GM12878 (cell line): ENCODE measurements around the gene DNASE1L1. TPM values are rescaled to one million over a fixed set of nuclear protein-coding genes. Genes with fewer than 3 reads are reported as not detected.

Source experiments
- ATAC-seq: fragments of 200-7000 bp; cut with Tn5 transposase; 3 replicates; pipeline ENCODE4 v1.9.1; 2020; ENCODE audit warnings: mild to moderate bottlenecking, moderate library complexity
- BruUV-seq: library from RNA; stranded (reverse); fragments of 400-500 nt; replicated peaks from 2 replicates; lab custom pipeline; 2021; lab: Mats Ljungman, UMichigan
- CTCF ChIA-PET: fragments of 300-600 bp; sonication (Branson Sonifier 250); formaldehyde crosslinking; extraction: SDS; loops from one replicate; lab custom pipeline; 2021; ENCODE audit warnings: inconsistent platforms; lab: Yijun Ruan, JAX
- POLR2A ChIA-PET: fragments of 350-600 bp; formaldehyde crosslinking; extraction: SDS; loops from one replicate; lab custom pipeline; 2021; ENCODE audit warnings: inconsistent platforms; lab: Charles Lee
- RAD21 ChIA-PET: fragments of 300-600 bp; sonication (Branson Sonifier 250); formaldehyde crosslinking; loops from one replicate; lab custom pipeline; 2023; ENCODE audit warnings: antibody characterized with exemption; ENCODE audit not compliant: unreplicated experiment; lab: Charles Lee
- SMC1A ChIA-PET: fragments of 300-600 bp; sonication (Branson Sonifier 250); formaldehyde crosslinking; loops from one replicate; lab custom pipeline; 2023; ENCODE audit not compliant: unreplicated experiment, uncharacterized antibody; lab: Charles Lee
- DNase-seq: peaks from one replicate; pipeline ENCODE4 v3.0.0-alpha.2; 2011; ENCODE audit warnings: low read depth, low spot score
- FAIRE-seq: peaks from 3 replicates; lab custom pipeline; 2011; peaks lifted over from hg19 to GRCh38; lab: Jason Lieb, UNC
- H2AFZ ChIP-seq: 2 replicates; pipeline ENCODE4 v1.6.0; 2011; ENCODE audit warnings: low read depth, low read length, control low read depth; ENCODE audit not compliant: control insufficient read depth
- H3K27ac ChIP-seq: 2 replicates; pipeline ENCODE4 v1.5.1; 2011; ENCODE audit warnings: control low read depth; ENCODE audit not compliant: control insufficient read depth, insufficient read depth
- H3K27me3 ChIP-seq, 2 experiments: replicated peaks in 1 of 2; 2 replicates each; pipeline versions ENCODE4 v1.6.0 to v1.6.1; 2011; ENCODE audit warnings: low read length in 1 of 2; ENCODE audit not compliant: control insufficient read depth in 2 of 2, insufficient read depth in 2 of 2
- H3K36me3 ChIP-seq, 2 experiments: 2 replicates each; pipeline ENCODE4 v1.5.1; 2011; ENCODE audit warnings: low read length in 1 of 2; ENCODE audit not compliant: control insufficient read depth in 2 of 2, insufficient read depth in 2 of 2
- H3K4me1 ChIP-seq: 2 replicates; pipeline ENCODE4 v1.6.1; 2011; ENCODE audit warnings: mild to moderate bottlenecking, low read length, moderate library complexity, mixed read lengths; ENCODE audit not compliant: control insufficient read depth, insufficient read depth
- H3K4me2 ChIP-seq: 2 replicates; pipeline ENCODE4 v1.6.0; 2011; ENCODE audit warnings: control low read depth; ENCODE audit not compliant: control insufficient read depth, insufficient read depth
- H3K4me3 ChIP-seq: fragments of 200-600 bp; sonication (generic); 2 replicates; pipeline ENCODE4 v1.5.1; 2016
- H3K79me2 ChIP-seq: 2 replicates; pipeline ENCODE4 v1.6.0; 2011; ENCODE audit warnings: low read length; ENCODE audit not compliant: control insufficient read depth, insufficient read depth
- H3K9ac ChIP-seq: 2 replicates; pipeline ENCODE4 v1.8.0; 2011; ENCODE audit warnings: low read length, control low read depth, mixed read lengths; ENCODE audit not compliant: control insufficient read depth, insufficient read depth
- H3K9me3 ChIP-seq: replicated peaks from 3 replicates; pipeline ENCODE4 v1.5.1; 2011; ENCODE audit warnings: mild to moderate bottlenecking, low read length; ENCODE audit not compliant: control insufficient read depth, insufficient read depth
- H4K20me1 ChIP-seq: 2 replicates; pipeline ENCODE4 v1.6.0; 2011; ENCODE audit not compliant: control insufficient read depth, insufficient read depth
- BCL11A ChIP-seq: IDR thresholded peaks from 2 replicates; pipeline ENCODE4 v1.6.1; 2011; ENCODE audit warnings: low read depth, low read length
- CBX5 ChIP-seq: sonication (generic); IDR thresholded peaks from 2 replicates; pipeline ENCODE4 v1.6.1; 2016; ENCODE audit warnings: low read depth, moderate library complexity, mild to moderate bottlenecking, inconsistent platforms
- CREB1 ChIP-seq: IDR thresholded peaks from 2 replicates; pipeline ENCODE4 v1.6.1; 2012; ENCODE audit warnings: low read depth, mild to moderate bottlenecking, inconsistent platforms
- ETV6 ChIP-seq, 2 experiments: fragments of 450-650 bp in 1 of 2; IDR thresholded peaks in 1 of 2; conservative IDR thresholded peaks in 1 of 2; 2 replicates each; pipeline ENCODE4 v1.6.1; 2014; ENCODE audit warnings: antibody characterized with exemption in 1 of 2, borderline replicate concordance in 1 of 2, low read depth in 1 of 2, mild to moderate bottlenecking in 1 of 2, moderate library complexity in 1 of 2
- HDAC2 ChIP-seq: fragments of 200-600 bp; sonication (generic); IDR thresholded peaks from 2 replicates; pipeline ENCODE4 v1.6.1; 2017
- IKZF1 ChIP-seq: fragments of 450-650 bp; conservative IDR thresholded peaks from 2 replicates; pipeline ENCODE4 v1.6.1; 2017; ENCODE audit warnings: antibody characterized with exemption, mild to moderate bottlenecking
- JUND ChIP-seq: IDR thresholded peaks from 2 replicates; pipeline ENCODE4 v1.6.1; 2012; ENCODE audit warnings: low read depth, mild to moderate bottlenecking, low read length, improper control_type of control experiment, moderate library complexity
- LARP7 ChIP-seq: fragments of 450-650 bp; IDR thresholded peaks from 2 replicates; pipeline ENCODE4 v1.6.1; 2017; ENCODE audit warnings: mild to moderate bottlenecking
- POLR2AphosphoS2 ChIP-seq: IDR thresholded peaks from 2 replicates; pipeline ENCODE4 v1.6.1; 2011; ENCODE audit warnings: low read depth, mild to moderate bottlenecking, low read length, improper control_type of control experiment, moderate library complexity
- POLR2AphosphoS5 ChIP-seq: IDR thresholded peaks from 2 replicates; pipeline ENCODE4 v1.6.1; 2011; ENCODE audit warnings: mild to moderate bottlenecking, low read length, inconsistent platforms
- RELA ChIP-seq: fragments of 450-650 bp; IDR thresholded peaks from 2 replicates; pipeline ENCODE4 v1.8.0; 2014; ENCODE audit warnings: borderline replicate concordance; ENCODE audit not compliant: partially characterized antibody
- STAT3 ChIP-seq: IDR thresholded peaks from 2 replicates; pipeline ENCODE4 v1.6.1; 2011; ENCODE audit warnings: low read depth, low read length, improper control_type of control experiment
- TBL1XR1 ChIP-seq: IDR thresholded peaks from 2 replicates; pipeline ENCODE4 v1.6.1; 2012; ENCODE audit warnings: low read depth, low read length, improper control_type of control experiment
- ZNF274 ChIP-seq: IDR thresholded peaks from one replicate; pipeline ENCODE4 v1.8.0; 2011; ENCODE audit not compliant: insufficient read length, insufficient read depth
- WGBS: methylation state at CpG from one replicate; pipeline ENCODE4 v1.1.6; 2016; ENCODE audit warnings: low lambda C conversion rate; ENCODE audit not compliant: insufficient replicate concordance, insufficient coverage; ENCODE audit errors: missing lambda C conversion rate; 5-methylcytosine and 5-hydroxymethylcytosine counted together
- in situ Hi-C: fragments of 300-500 bp; cut with MboI; formaldehyde crosslinking; loops from 9 replicates; pipeline ENCODE4 v1.14.3; 2018; ENCODE audit warnings: mixed read lengths
- intact Hi-C: fragments of 100-400 bp; cut with micrococcal nuclease; formaldehyde crosslinking; loops from one replicate; pipeline ENCODE4 v1.14.2; 2022; ENCODE audit not compliant: unreplicated experiment
- polyA plus RNA-seq, 11 experiments: library from polyadenylated mRNA; depleted of rRNA in 4 of 11; unstranded in 6 of 11; stranded (reverse) in 5 of 11; fragments of >200 nt; fragmentation: Nextera tagmentation in 4 of 11; fragmentation: Illumina TruSeq in 1 of 11; extraction: Ambion mirVana in 4 of 11; extraction: Trizol in 1 of 11; gene quantifications; 1 replicate in 1 of 11; 2 replicates in 10 of 11; pipeline versions ENCODE4 v1.2.1 to v1.2.3, GENCODE V29; 2011 to 2016; ENCODE audit warnings: inconsistent platforms in 2 of 11, missing spikeins in 2 of 11, low read depth in 1 of 11
- total RNA-seq, 4 experiments: library from RNA; depleted of rRNA in 3 of 4; stranded (reverse); fragments of >200 nt in 3 of 4; fragmentation: Illumina TruSeq in 1 of 4; extraction: Trizol in 1 of 4; gene quantifications; 2 replicates each; pipeline versions ENCODE4 v1.2.1 to v1.2.3, GENCODE V29; 2013 to 2021
- TF ChIP-seq, protein P1 (sequence below): fragments of 450-650 bp; IDR thresholded peaks from 2 replicates; pipeline ENCODE4 v1.6.1; 2017; ENCODE audit warnings: borderline replicate concordance
- TF ChIP-seq, protein P2 (sequence below): fragments of 450-650 bp; IDR thresholded peaks from 2 replicates; pipeline ENCODE4 v1.6.1; 2017; ENCODE audit warnings: mild to moderate bottlenecking, moderate library complexity
- TF ChIP-seq, protein P3 (sequence below): IDR thresholded peaks from 2 replicates; pipeline ENCODE4 v1.6.1; 2012; ENCODE audit warnings: low read depth, low read length, improper control_type of control experiment

The DNASE1L1 gene
- total and polyA plus RNA-seq, 10 of the 15 experiments (the other 5 are each of a cell fraction or from before 2014, with no cell fraction given): 0.60 to 22.7 (median 6.8) TPM

DNA sequence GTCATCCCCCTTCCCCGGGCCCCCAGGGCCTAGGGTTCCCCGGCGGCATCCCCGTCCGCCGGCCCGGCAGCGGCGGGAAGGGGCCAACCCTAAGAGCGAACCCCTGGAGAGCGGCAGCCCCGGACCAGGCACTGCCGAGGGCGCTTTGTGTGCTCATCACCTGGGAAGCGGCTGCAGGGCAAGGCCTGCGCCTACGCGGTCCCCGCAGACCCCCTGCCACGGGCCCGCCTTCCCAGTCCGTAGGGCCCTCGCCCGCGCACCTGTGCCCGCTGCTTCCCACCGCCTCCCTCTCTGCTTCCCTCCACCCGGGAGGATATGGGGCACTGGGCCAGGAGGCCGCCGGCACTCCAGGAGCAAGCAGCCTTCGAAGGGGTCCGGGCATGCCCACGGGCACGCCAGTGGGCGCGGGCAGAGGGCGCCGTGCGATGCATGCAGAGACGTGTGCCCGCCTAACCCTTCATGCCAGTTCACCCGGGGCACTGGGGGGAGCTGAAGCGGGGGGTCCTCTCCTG, 37.2 kb downstream of the DNASE1L1 start:
- no TSS peak for BruUV-seq
- RAD21 ChIA-PET: no interaction called here
- TF ChIP-seq BCL11A (no peak), STAT3 (no peak), LARP7 (0 out of 2 replicates have a peak, but pooled peaks have one; percentile 31), CBX5 (no peak), RELA (no peak), POLR2AphosphoS5 (peak; percentile 1; the same call in 1 of the 2 replicates), HDAC2 (no peak), ZNF274 (no peak), TBL1XR1 (no peak), JUND (no peak), POLR2AphosphoS2 (no peak), ETV6 (conservative IDR thresholded peaks at IDR 0.05 in 1 of 2, IDR thresholded peaks at IDR 0.05 in 1 of 2; ENCODE audit: borderline replicate concordance in 1 of 2, low read depth in 1 of 2) (no peak), IKZF1 (peak; percentile 40), CREB1 (no peak)
- TF ChIP-seq, protein P1, sequence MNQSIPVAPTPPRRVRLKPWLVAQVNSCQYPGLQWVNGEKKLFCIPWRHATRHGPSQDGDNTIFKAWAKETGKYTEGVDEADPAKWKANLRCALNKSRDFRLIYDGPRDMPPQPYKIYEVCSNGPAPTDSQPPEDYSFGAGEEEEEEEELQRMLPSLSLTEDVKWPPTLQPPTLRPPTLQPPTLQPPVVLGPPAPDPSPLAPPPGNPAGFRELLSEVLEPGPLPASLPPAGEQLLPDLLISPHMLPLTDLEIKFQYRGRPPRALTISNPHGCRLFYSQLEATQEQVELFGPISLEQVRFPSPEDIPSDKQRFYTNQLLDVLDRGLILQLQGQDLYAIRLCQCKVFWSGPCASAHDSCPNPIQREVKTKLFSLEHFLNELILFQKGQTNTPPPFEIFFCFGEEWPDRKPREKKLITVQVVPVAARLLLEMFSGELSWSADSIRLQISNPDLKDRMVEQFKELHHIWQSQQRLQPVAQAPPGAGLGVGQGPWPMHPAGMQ: no peak
- TF ChIP-seq, protein P2, sequence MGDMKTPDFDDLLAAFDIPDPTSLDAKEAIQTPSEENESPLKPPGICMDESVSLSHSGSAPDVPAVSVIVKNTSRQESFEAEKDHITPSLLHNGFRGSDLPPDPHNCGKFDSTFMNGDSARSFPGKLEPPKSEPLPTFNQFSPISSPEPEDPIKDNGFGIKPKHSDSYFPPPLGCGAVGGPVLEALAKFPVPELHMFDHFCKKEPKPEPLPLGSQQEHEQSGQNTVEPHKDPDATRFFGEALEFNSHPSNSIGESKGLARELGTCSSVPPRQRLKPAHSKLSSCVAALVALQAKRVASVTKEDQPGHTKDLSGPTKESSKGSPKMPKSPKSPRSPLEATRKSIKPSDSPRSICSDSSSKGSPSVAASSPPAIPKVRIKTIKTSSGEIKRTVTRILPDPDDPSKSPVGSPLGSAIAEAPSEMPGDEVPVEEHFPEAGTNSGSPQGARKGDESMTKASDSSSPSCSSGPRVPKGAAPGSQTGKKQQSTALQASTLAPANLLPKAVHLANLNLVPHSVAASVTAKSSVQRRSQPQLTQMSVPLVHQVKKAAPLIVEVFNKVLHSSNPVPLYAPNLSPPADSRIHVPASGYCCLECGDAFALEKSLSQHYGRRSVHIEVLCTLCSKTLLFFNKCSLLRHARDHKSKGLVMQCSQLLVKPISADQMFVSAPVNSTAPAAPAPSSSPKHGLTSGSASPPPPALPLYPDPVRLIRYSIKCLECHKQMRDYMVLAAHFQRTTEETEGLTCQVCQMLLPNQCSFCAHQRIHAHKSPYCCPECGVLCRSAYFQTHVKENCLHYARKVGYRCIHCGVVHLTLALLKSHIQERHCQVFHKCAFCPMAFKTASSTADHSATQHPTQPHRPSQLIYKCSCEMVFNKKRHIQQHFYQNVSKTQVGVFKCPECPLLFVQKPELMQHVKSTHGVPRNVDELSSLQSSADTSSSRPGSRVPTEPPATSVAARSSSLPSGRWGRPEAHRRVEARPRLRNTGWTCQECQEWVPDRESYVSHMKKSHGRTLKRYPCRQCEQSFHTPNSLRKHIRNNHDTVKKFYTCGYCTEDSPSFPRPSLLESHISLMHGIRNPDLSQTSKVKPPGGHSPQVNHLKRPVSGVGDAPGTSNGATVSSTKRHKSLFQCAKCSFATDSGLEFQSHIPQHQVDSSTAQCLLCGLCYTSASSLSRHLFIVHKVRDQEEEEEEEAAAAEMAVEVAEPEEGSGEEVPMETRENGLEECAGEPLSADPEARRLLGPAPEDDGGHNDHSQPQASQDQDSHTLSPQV: no peak
- TF ChIP-seq, protein P3, sequence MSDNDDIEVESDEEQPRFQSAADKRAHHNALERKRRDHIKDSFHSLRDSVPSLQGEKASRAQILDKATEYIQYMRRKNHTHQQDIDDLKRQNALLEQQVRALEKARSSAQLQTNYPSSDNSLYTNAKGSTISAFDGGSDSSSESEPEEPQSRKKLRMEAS: no peak

More for the DNA sequence above, 37.2 kb downstream of the DNASE1L1 start:
- Histone ChIP-seq H3K4me2 (peak overlapping the region; percentile 74; the same call in 1 of the 2 replicates), H3K9ac (peak overlapping the region; percentile 56; the same call in 1 of the 2 replicates), H2AFZ (no peak overlapping the region), H3K4me1 (peaks cover 11% of the 10 kb centered on the region), H3K27ac (peak overlapping the region; percentile 58), H3K27me3 (no peaks in the 10 kb centered on the region), H4K20me1 (no peaks in the 10 kb centered on the region), H3K36me3 (peaks cover 0 to 7% of the 10 kb centered on the region in 2 experiments; a peak in 2 of 4 replicates), H3K79me2 (peaks cover 35% of the 10 kb centered on the region), H3K9me3 (no peaks in the 10 kb centered on the region; the same call in 2 of the 3 replicates), H3K4me3 (peak overlapping the region; percentile 49)
- POLR2A ChIA-PET: no interaction called here
- peak; percentile 8 for ATAC-seq
- no peak for DNase-seq
- CTCF ChIA-PET: no interaction called here
- FAIRE-seq: no peak
- intact Hi-C loops (loop anchor here (2.0 to 10.0 kb wide), 3 partner anchors 53 to 445 kb away; partner anchors contain the start of genes ARHGAP4 and ATP6AP1), in situ Hi-C loops (loop anchor here (5.0 kb wide), 1 partner anchor 440 kb away; no protein-coding TSS in a partner anchor)
- WGBS: 24% methylated on average over 16 of the region's 43 CpGs
- SMC1A ChIA-PET: no interaction called here
